Peyer's patch (tissue), 4 donors: Measurements from ENCODE around the gene RIMBP2.

ENCODE experiments used
- POLR2A ChIP-seq, 2 donors: fragments of 450-650 bp; IDR thresholded peaks; one replicate each; pipeline ENCODE4 v1.5.1; 2017; ENCODE audit warnings: antibody characterized with exemption in 2 of 2, mild to moderate bottlenecking in 2 of 2, moderate library complexity in 2 of 2
- TF ChIP-seq, protein P1 (sequence below), 6 experiments: fragments of 450-650 bp in 4 of 6; fragments of 200-600 bp in 2 of 6; sonication (generic) in 1 of 6; IDR thresholded peaks; one replicate each; pipeline ENCODE4 v1.5.1; 2017 to 2019; ENCODE audit warnings: antibody characterized with exemption in 6 of 6, mild to moderate bottlenecking in 3 of 6, moderate library complexity in 1 of 6

DNA sequence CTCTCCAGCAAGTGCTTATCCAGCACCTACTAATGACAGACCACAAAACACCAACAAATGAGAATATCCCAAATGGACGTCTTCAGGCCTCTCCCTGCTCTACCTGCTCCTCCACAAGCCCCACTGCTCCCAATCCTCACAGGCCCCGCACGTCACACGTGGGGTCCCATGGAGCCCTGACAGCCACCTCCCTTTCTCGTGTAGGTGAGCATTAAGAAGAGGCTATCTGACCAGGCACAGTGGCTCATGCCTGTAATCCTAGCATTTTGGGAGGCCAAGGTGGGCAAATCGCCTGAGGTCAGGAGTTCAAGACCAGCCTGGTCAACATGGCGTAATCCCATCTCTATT is 5.4 kb downstream of the RIMBP2 start:
- TF ChIP-seq, protein P1, sequence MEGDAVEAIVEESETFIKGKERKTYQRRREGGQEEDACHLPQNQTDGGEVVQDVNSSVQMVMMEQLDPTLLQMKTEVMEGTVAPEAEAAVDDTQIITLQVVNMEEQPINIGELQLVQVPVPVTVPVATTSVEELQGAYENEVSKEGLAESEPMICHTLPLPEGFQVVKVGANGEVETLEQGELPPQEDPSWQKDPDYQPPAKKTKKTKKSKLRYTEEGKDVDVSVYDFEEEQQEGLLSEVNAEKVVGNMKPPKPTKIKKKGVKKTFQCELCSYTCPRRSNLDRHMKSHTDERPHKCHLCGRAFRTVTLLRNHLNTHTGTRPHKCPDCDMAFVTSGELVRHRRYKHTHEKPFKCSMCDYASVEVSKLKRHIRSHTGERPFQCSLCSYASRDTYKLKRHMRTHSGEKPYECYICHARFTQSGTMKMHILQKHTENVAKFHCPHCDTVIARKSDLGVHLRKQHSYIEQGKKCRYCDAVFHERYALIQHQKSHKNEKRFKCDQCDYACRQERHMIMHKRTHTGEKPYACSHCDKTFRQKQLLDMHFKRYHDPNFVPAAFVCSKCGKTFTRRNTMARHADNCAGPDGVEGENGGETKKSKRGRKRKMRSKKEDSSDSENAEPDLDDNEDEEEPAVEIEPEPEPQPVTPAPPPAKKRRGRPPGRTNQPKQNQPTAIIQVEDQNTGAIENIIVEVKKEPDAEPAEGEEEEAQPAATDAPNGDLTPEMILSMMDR (IDR thresholded peaks at IDR 0.05) = no peak
- no peak for TF ChIP-seq POLR2A (IDR thresholded peaks at IDR 0.05)
